ENCODE measurements around the gene PTGIS.

- no peak for TF ChIP-seq CTCF (IDR thresholded peaks at IDR 0.05; ENCODE audit: borderline replicate concordance, extremely low read depth, low read length, poor library complexity, severe bottlenecking)
- TF ChIP-seq EZH2 (IDR thresholded peaks at IDR 0.05; ENCODE audit: borderline replicate concordance, low read depth, low read length, severe bottlenecking): no peak
Observed at GRCh38 chr20:49507741-49508434, 60.0 kb downstream of the PTGIS start.

Data from DND-41 (cell line).